CD4-positive, alpha-beta T cell treated with Interleukin-15 for 4 hours (primary cell): Measurements from ENCODE around the gene RBMS3.
"Not testable (repeated sequence)": the region's sequence is repeated elsewhere in the genome, so short reads cannot be mapped to it uniquely, and the experiment has no call there.

Experiments
- DNase-seq: peaks from one replicate; pipeline ENCODE4 v3.0.0-alpha.2; 2020; ENCODE audit warnings: low spot score

The RBMS3 gene

GRCh38 chr3:29385046-29385830 is 104.4 kb downstream of the RBMS3 start:
- no peak for DNase-seq

DNA sequence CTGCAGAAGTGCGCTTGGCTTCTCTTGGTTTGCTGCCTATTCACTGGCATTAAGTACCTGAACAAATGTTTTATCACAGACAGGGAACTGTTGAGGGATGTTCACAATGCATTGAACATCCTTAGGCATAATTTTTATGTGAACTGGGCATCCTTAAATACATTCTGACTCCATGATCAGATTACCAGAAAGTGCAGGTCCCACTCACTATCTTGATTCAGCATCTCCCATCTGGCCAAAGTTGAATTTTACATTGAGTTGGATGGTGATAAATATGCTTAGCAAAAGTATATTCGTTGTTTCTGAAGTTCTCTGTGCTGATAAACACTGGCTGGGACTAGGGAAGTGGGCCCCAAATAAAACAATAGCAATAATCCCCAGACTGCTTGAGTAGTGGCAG is 108.5 kb downstream of the RBMS3 start:
- no peak for DNase-seq

GRCh38 chr3:29392625-29393388 is 111.9 kb downstream of the RBMS3 start:
- DNase-seq: no peak

DNA sequence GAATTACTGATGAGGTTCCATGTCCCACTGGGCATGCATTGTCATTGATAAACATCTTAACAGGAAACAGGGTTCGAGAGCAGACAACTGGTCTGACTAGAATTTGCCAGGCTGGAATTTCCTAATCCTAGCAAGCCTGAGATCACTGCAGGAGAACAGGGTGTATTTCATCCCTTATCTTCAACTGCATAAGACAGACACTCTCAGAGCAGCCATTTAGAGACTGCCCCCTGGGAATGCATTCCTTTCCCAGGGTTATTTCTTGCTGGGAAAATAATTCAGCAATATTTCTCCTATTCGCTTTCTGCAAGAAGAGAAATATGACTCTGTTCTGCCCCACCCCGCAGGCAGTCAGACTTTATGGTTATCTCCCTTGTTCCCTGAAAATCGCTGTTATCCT is 113.1 kb downstream of the RBMS3 start:
- DNase-seq: not testable (repeated sequence)

DNA sequence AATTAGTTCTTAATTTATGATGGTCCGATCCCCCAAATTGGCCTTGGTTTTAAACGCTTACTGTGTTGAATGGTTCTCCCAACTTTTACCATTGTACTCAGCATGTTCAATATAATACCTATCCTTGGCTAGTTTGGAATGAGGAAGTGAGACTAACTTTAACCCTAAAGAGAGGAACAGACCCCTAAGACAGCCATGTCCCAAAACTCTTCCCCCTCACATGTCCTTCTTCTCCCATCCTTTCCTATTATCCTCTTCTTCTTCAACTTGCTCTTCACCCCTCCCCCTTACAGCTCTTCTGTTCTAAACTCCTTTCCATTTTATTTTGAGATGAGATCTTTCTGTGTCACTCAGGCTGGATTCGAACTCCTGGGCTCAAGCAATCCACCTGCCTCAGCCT is 116.5 kb downstream of the RBMS3 start:
- DNase-seq: no peak

GRCh38 chr3:29398787-29399186 is 117.9 kb downstream of the RBMS3 start:
- no peak for DNase-seq

DNA sequence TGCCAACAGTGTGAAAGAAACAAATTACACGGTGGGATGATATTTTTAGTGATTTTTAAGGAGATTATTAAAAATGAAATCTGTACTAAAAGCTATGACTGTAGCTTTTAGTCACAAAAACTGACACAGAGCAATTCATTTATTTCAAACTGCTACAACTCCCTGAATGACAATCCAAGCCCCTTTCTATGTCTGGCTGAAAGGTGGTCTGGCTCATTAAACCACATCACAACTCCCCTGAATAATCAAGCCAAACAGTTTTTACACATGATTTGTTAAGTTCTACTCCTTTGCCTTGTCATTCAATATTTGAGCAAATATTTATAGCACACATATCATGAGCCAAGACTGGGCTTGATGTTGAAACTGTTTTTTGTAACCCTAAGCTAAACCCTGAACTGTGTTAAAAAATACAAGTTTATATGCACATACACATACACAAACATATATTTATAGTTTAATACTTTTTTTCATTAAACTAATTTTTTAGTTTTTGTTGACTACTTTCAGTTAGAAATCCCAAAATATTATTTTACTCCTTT is 125.5 kb downstream of the RBMS3 start:
- no peak for DNase-seq

DNA sequence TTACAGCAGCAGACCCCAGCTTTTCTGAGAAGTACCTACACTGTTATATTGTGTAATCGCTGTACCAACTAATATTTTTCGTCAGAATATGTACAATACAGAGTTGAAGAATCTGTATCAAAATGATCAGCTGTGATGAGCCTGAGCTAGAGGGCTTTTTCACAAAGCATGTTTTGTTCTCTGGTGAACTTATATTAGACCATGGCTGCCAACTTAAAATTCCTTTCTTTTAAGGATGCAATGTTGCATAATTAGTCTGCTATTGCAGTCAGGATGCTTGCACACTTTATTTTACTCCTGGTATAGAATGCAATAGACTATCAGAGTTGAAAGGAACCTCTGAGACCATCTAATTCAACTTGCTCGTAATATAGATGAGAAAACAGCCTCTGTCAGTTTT is 127.8 kb downstream of the RBMS3 start:
- no peak for DNase-seq

DNA sequence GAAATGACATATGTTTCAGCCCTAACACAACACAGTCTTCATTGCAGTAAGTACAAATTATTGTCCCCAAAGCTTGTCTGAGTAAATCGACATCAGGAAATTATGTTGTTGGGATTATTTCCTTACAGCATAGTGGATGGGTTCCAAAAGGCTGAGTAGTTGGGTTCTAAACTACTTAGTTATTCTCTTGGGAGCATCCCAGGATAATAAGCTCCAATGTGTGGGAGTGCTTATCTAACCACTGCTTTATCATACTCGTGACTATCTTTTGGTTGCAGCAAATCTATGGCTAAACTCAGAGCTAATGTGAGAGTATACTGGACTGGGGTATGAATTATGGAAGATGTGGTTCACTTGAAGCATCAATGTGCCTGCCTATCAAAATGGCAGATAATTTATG is 128.5 kb downstream of the RBMS3 start:
- no peak for DNase-seq

GRCh38 chr3:29410220-29410619 is 129.3 kb downstream of the RBMS3 start:
- DNase-seq: no peak

DNA sequence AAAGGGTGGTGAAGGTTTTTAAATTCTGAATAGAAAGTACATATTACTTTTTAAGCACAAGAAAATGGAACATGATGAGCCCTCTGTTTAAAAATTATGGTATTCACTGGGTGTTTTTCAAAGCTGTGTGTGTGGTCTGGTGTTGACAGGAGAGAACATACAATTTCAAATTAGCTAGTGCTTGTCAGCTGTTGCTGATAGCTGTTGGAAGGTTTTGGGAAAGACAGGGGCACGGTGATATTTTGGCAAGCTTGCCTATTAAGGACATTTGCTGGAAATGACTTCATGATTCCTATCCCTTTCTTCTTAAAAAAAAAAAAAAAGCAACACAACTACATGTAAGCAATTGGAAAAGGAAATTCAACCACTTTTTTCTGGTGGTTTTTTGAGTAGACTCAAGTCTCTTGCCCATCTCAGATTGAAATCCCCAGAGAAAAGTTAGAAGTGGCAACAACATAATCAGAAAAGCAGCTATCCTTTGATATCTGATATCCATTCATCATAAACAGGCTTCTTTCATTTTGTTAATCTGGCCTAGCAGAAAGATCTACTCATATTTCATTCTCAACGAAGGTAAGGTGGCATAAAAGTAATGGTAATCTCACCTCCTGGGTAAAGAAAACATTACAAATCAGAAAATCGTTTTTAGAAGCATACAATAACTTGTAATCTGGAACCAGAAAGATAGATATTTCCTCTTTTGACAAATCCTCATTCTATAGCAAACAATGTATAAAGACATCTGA is 130.0 kb downstream of the RBMS3 start:
- DNase-seq: no peak

- no peak for DNase-seq
Measured at GRCh38 chr3:29412110-29412509, 131.2 kb downstream of the RBMS3 start.

DNA sequence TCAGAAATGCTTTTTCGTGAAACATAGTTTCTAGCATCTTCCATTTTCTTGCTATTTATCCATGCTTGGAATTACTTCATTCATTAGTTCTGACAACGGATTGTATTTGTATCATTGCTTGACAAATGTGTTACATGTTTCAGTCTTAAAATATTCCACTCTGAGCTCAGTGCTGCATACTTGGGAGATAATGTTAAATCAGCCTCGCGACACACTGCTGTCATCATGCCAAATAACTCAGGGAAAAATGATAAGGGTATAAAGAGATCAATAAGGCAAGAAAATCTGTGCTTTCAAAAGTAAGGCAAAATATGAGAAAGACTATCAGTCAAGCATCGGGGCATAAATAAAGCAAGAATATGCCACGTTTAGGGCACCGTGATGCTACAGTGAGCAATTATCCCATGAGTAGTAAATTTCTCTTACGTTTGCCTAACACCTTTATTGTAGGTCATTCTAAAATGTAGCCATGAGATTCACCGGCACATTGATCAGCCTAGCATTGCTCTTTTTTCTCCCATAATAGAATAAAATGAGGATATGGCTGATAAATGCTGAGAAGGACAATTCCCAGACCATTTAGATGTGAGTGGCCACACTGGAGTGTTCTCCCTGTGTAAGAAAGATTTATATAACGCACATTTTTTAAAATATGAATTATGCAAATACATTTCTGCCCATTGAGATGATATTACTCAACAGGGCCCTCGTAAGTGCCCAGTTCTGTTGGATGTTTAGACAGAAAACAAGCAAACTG is 133.8 kb downstream of the RBMS3 start:
- DNase-seq: no peak

GRCh38 chr3:29415482-29416223 is 134.8 kb downstream of the RBMS3 start:
- no peak for DNase-seq

DNA sequence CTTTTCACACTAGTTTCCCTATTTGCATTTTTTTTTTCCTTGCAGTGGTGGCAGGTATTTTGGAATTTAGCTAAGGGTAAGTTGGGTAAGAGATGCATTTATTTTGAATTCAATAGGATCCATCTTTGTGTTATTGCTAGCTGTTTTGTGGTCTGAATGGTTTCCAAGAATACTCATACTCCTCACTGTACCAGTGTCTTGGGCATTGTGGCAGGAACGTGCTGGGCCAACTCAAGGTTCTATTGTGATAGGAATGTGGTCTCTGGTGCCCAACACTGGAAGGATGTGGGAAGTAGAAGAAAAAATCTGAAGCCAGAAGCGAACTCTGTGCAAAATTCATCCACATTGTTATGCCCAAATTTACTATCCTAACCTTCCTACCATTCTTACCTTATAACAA is 135.6 kb downstream of the RBMS3 start:
- no peak for DNase-seq

DNA sequence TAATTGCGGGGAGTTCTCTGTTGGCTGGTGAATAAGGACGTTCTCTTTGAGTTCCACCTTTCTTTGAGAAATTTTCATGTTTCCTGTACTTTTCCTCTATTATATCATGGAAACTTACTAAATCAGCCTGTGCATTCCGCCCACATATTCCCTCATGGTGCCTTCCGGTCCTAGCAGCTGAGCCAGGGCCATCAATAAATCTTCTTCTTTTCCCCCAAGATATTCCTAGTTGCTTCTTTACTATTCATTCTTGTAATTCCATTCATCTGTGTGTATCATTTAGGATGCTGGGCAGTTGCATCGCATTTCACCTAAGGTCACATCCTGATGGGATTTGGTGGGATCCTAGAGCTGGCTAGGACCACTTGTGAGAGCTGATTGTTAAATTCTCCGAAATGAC is 139.2 kb downstream of the RBMS3 start:
- no peak for DNase-seq

GRCh38 chr3:29426302-29427226 is 145.7 kb downstream of the RBMS3 start:
- DNase-seq: no peak

DNA sequence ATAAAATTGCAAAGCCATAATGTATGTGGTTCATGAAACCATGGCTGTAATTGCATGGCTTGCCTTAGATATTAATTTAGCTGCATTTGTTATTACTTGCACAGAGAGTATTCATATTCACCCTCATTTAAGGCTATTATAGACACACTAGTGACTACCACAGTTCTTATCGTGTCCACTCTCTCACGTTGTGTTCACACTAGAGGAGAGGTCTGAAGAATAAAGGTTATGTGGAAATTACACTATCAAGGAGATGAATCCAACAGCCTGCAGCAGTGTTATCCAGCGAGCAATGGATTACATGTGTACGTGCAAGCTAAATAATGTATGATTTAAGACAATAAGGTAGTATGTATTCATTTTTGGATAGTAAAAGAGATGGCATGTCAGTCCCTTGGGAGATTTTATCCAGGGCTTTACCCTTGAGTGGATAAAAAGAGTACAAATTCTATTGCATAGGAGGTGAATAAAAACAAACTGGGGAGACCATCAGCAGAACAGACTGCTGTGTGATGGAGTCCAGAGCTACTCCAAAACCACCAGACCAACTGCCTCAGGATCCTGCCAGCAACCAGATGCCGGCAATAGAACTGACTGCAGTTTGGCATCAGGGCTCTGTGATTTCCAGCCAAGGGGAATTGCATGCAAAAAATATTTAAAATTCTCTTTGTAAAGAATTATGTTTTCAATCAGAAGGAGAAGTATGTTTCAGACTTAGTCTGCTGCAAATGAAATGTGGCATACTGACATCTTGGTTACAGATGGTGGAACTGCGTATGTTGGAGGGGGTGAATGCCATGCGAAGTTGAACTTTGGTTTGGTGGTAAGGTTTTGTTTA is 146.6 kb downstream of the RBMS3 start:
- DNase-seq: no peak

DNA sequence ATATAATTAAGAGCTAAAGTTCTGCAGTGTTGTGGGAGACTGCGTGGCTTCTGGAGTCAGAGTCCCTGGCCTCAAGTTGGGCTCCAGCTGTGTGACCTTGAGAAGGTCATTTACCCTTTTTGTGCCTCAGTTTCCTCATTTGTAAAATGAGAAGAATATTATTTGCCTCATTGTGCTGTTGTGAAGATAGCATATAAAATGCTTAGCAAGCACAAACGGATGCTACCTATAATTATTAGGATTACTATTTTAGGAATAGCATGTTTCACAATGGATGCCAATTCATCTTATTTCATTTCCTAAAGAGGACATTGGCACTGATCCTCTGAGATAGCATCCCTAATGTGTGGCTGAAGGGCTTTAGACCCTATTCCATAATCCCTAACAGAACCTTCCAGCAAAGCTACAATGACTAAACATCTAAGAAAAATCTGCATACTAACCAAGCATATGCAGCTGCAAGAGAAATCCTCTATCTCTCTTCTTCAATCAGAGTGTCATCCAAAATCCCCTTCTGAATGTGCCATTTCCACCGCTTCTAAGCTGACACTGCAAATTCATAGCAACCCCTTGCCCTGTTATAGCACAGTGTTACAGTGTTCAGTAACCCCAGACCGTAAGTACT is 148.3 kb downstream of the RBMS3 start:
- DNase-seq: no peak
